Measurements from ENCODE around the gene NOP53. TPM values are rescaled to one million over a fixed set of nuclear protein-coding genes. Genes with fewer than 3 reads are reported as not detected.

The NOP53 gene
- total and polyA plus RNA-seq, 2 donors (not counting 1 experiment from before 2014, with no cell fraction given): 59.6 to 60.8 TPM

GRCh38 chr19:47790398-47790814, 45.1 kb downstream of the NOP53 start:
- no peaks in the 10 kb centered on the region for H3K4me1 ChIP-seq (ENCODE audit: control insufficient read depth, extremely low read depth, insufficient read depth, low read length)
- H3K27ac ChIP-seq (ENCODE audit: insufficient read depth, low read length): no peak overlapping the region
- no peak overlapping the region for H3K9ac ChIP-seq (ENCODE audit: insufficient read depth, low read length)
- no peaks in the 10 kb centered on the region for H3K79me2 ChIP-seq (ENCODE audit: control insufficient read depth, insufficient read depth, low read length)
- TF ChIP-seq CTCF (conservative IDR thresholded peaks at IDR 0.05 in 1 of 2, IDR thresholded peaks at IDR 0.05 in 1 of 2; ENCODE audit: low read depth in 1 of 2, low read length in 2 of 2): peak; percentile 81 to 87
- TF ChIP-seq EZH2 (IDR thresholded peaks at IDR 0.05; ENCODE audit: low read length, missing control alignments): no peak
- no peak overlapping the region for H3K4me2 ChIP-seq (ENCODE audit: extremely low read depth, insufficient read depth, low read length)
- no peak overlapping the region for H2AFZ ChIP-seq (ENCODE audit: low read length)
- no peaks in the 10 kb centered on the region for H3K27me3 ChIP-seq (ENCODE audit: control insufficient read depth, insufficient read depth, low read length)
- no peaks in the 10 kb centered on the region for H3K36me3 ChIP-seq (ENCODE audit: control insufficient read depth, insufficient read depth, low read length)
- DNase-seq (ENCODE audit: low read depth in 2 of 2): peak; percentile 54 to 62
- no peak overlapping the region for H3K4me3 ChIP-seq (replicated peaks in 1 of 4; ENCODE audit: control extremely low read depth in 1 of 4, insufficient read depth in 1 of 4, low read depth in 3 of 4, low read length in 4 of 4)
- no peaks in the 10 kb centered on the region for H3K9me3 ChIP-seq (ENCODE audit: control insufficient read depth, insufficient read depth, low read depth, low read length)
- no peaks in the 10 kb centered on the region for H4K20me1 ChIP-seq (ENCODE audit: control insufficient read depth, extremely low read depth, insufficient read depth, low read length)

DNA sequence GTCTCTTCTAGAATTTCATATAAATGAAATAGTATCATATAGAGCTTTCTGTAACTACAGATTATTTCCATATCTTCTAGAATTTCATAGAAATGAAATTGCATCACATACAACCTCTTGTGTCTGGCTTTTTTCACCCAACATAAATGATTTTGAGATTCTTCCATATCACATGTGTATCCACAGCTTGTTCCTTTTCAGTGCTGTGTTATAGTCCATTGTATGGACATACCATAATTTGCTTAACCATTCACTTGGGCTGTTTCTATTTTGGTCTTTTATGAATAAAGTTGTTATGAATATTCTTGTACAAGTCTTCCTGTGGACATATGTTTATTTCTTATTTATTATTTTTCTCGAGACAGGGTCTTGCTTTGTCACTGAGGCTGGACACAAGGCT, 47.3 kb downstream of the NOP53 start:
- no peak overlapping the region for H3K4me2 ChIP-seq (ENCODE audit: extremely low read depth, insufficient read depth, low read length)
- H4K20me1 ChIP-seq (ENCODE audit: control insufficient read depth, extremely low read depth, insufficient read depth, low read length): no peaks in the 10 kb centered on the region
- H3K9ac ChIP-seq (ENCODE audit: insufficient read depth, low read length): no peak overlapping the region
- no peak for DNase-seq (ENCODE audit: low read depth in 2 of 2)
- no peaks in the 10 kb centered on the region for H3K27me3 ChIP-seq (ENCODE audit: control insufficient read depth, insufficient read depth, low read length)
- no peak for TF ChIP-seq EZH2 (IDR thresholded peaks at IDR 0.05; ENCODE audit: low read length, missing control alignments)
- no peak for TF ChIP-seq CTCF (conservative IDR thresholded peaks at IDR 0.05 in 1 of 2, IDR thresholded peaks at IDR 0.05 in 1 of 2; ENCODE audit: low read depth in 1 of 2, low read length in 2 of 2)
- no peaks in the 10 kb centered on the region for H3K36me3 ChIP-seq (ENCODE audit: control insufficient read depth, insufficient read depth, low read length)
- no peak overlapping the region for H3K27ac ChIP-seq (ENCODE audit: insufficient read depth, low read length)
- H2AFZ ChIP-seq (ENCODE audit: low read length): no peak overlapping the region
- no peaks in the 10 kb centered on the region for H3K9me3 ChIP-seq (ENCODE audit: control insufficient read depth, insufficient read depth, low read depth, low read length)
- no peak overlapping the region for H3K4me3 ChIP-seq (replicated peaks in 1 of 4; ENCODE audit: control extremely low read depth in 1 of 4, insufficient read depth in 1 of 4, low read depth in 3 of 4, low read length in 4 of 4)
- H3K4me1 ChIP-seq (ENCODE audit: control insufficient read depth, extremely low read depth, insufficient read depth, low read length): no peaks in the 10 kb centered on the region
- H3K79me2 ChIP-seq (ENCODE audit: control insufficient read depth, insufficient read depth, low read length): no peaks in the 10 kb centered on the region

GRCh38 chr19:47794526-47794925, 49.2 kb downstream of the NOP53 start:
- no peak for DNase-seq (ENCODE audit: low read depth in 2 of 2)
- Histone ChIP-seq H2AFZ (ENCODE audit: low read length) (no peak overlapping the region), H4K20me1 (ENCODE audit: control insufficient read depth, extremely low read depth, insufficient read depth, low read length) (no peaks in the 10 kb centered on the region), H3K36me3 (ENCODE audit: control insufficient read depth, insufficient read depth, low read length) (no peaks in the 10 kb centered on the region), H3K4me3 (replicated peaks in 1 of 4; ENCODE audit: control extremely low read depth in 1 of 4, insufficient read depth in 1 of 4, low read depth in 3 of 4, low read length in 4 of 4) (no peak overlapping the region), H3K9me3 (ENCODE audit: control insufficient read depth, insufficient read depth, low read depth, low read length) (no peaks in the 10 kb centered on the region), H3K27ac (ENCODE audit: insufficient read depth, low read length) (no peak overlapping the region), H3K4me2 (ENCODE audit: extremely low read depth, insufficient read depth, low read length) (no peak overlapping the region), H3K9ac (ENCODE audit: insufficient read depth, low read length) (no peak overlapping the region), H3K27me3 (ENCODE audit: control insufficient read depth, insufficient read depth, low read length) (no peaks in the 10 kb centered on the region), H3K4me1 (ENCODE audit: control insufficient read depth, extremely low read depth, insufficient read depth, low read length) (no peaks in the 10 kb centered on the region), H3K79me2 (ENCODE audit: control insufficient read depth, insufficient read depth, low read length) (no peaks in the 10 kb centered on the region)
- TF ChIP-seq EZH2 (IDR thresholded peaks at IDR 0.05; ENCODE audit: low read length, missing control alignments) (no peak), CTCF (conservative IDR thresholded peaks at IDR 0.05 in 1 of 2, IDR thresholded peaks at IDR 0.05 in 1 of 2; ENCODE audit: low read depth in 1 of 2, low read length in 2 of 2) (no peak)

Measured in fibroblast of lung (primary cell).